Heart right ventricle (tissue), 16 donors: ENCODE measurements around the gene MTCH1. TPM values are rescaled to one million over a fixed set of nuclear protein-coding genes. Genes with fewer than 3 reads are reported as not detected.

Source experiments
- ATAC-seq, 8 donors: fragments of 200-7000 bp; cut with Tn5 transposase; one replicate each; pipeline ENCODE4 v1.9.1; 2020; ENCODE audit warnings: mild to moderate bottlenecking in 8 of 8, moderate library complexity in 8 of 8, moderate number of reproducible peaks in 1 of 8
- DNase-seq, 2 donors: peaks; one replicate each; pipeline ENCODE4 v3.0.0-alpha.2; 2020
- H3K27ac ChIP-seq, 10 donors: fragments of 200-600 bp; sonication (generic) in 2 of 10; one replicate each; pipeline versions ENCODE4 v1.5.0 to v1.8.0; 2020 to 2022; ENCODE audit warnings: mild to moderate bottlenecking in 3 of 10
- H3K27me3 ChIP-seq, 7 donors: fragments of 200-600 bp; one replicate each; pipeline ENCODE4 v1.8.0; 2021 to 2022; ENCODE audit warnings: mild to moderate bottlenecking in 2 of 7
- H3K36me3 ChIP-seq, 9 donors: fragments of 200-600 bp; sonication (generic) in 1 of 9; one replicate each; pipeline versions ENCODE4 v1.5.0 to v1.8.0; 2020 to 2022; ENCODE audit warnings: mild to moderate bottlenecking in 2 of 9
- H3K4me1 ChIP-seq, 9 donors: fragments of 200-600 bp; sonication (generic) in 1 of 9; one replicate each; pipeline versions ENCODE4 v1.5.0 to v1.8.0; 2020 to 2022; ENCODE audit warnings: mild to moderate bottlenecking in 4 of 9
- H3K4me3 ChIP-seq, 10 donors: fragments of 200-600 bp; sonication (generic) in 2 of 10; one replicate each; pipeline versions ENCODE4 v1.5.0 to v1.8.0; 2020 to 2022; ENCODE audit warnings: mild to moderate bottlenecking in 7 of 10, moderate library complexity in 2 of 10
- H3K9me3 ChIP-seq, 11 donors: fragments of 200-600 bp in 10 of 11; sonication (generic) in 2 of 11; one replicate each; pipeline versions ENCODE4 v1.5.0 to v1.8.0; 2013 to 2022; ENCODE audit warnings: mild to moderate bottlenecking in 2 of 11, control low read depth in 1 of 11, moderate library complexity in 1 of 11
- CTCF ChIP-seq, 9 donors: fragments of 200-600 bp; sonication (generic) in 2 of 9; IDR thresholded peaks; one replicate each; pipeline versions ENCODE4 v1.5.0 to v1.8.0; 2021 to 2022; ENCODE audit warnings: antibody characterized with exemption in 9 of 9, mild to moderate bottlenecking in 5 of 9, moderate library complexity in 1 of 9
- WGBS, 2 donors: extraction: QIAGEN DNeasy Blood & Tissue Kit; methylation state at CpG; one replicate each; pipeline ENCODE4 v1.1.7; 2013; ENCODE audit warnings: inconsistent platforms in 1 of 2; 5-methylcytosine and 5-hydroxymethylcytosine counted together
- intact Hi-C, 10 donors: fragments of 100-400 bp; cut with DNase I; formaldehyde crosslinking; loops; one replicate each; pipeline versions ENCODE4 v1.11.1 to v1.14.2; 2022
- polyA plus RNA-seq, 2 donors: library from polyadenylated mRNA; stranded (reverse); fragments of 200-250 nt; gene quantifications; one replicate each; pipeline ENCODE4 v1.2.3, GENCODE V29; 2013
- total RNA-seq, 10 donors: library from RNA; stranded (reverse); fragmentation: NEBNext Ultra II Directional in 3 of 10; extraction: Animal tissue kit (Norgen Biotek cat#: 25700) in 3 of 10; gene quantifications; one replicate each; pipeline versions ENCODE4 v1.2.1 to v1.2.4, GENCODE V29; 2021 to 2023
- donor health status: Arrhythmogenic right ventricular cardiomyopathy.
- donor health status: ischemic (EF 13 %, LVEDD 7.1; RV severe dilation, severe dysfunction).
- donor health status: healthy with polysubstance abuse.
- donor health status: DM: no; HTN: yes; CAD: no.
- donor health status: DM: no; HTN: no; CAD: no.
- donor health status: ischemic (EF 25% LVEDD 6.9; RV normal size, moderate dysfunction).
- donor health status: ischemic (EF 25% LVEDD 5.7; RV mildly dilated, moderate dysfunction).
- donor health status: healthy.
- donor health status: DM: yes; HTN: yes; CAD: no.
- donor health status: Ischemic cardiomyopathy.
- donor health status: ischemic (EF 35%, LVEDD 5.7; RV mildly dilated, moderate dysfunction).
- donor health status: nonischemic (EF 11% LVEDD 7.7; RV severe dilation, severe dysfunction).
- donor health status: DM: yes; HTN: yes; CAD: no.
- donor health status: PGD.
- donor health status: ischemic (EF 29% LVEDD 5.4; RV normal size, mild dysfunction).
- donor health status: nonischemic (EF 23%, LVEDD 6.1; RV moderate dilation, normal function).

Gene MTCH1
- total and polyA plus RNA-seq, 12 donors, result 82.6 to 341 (median 156) TPM

- Histone ChIP-seq H3K27me3 (no peaks in the 10 kb centered on the region), H3K36me3 (peaks cover 0 to 28% (median 0%) of the 10 kb centered on the region in 9 donors), H3K4me3 (no peak overlapping the region), H3K9me3 (peaks cover 0 to 9% (median 4%) of the 10 kb centered on the region in 11 donors), H3K4me1 (peaks cover 0 to 22% (median 0%) of the 10 kb centered on the region in 9 donors), H3K27ac (peak overlapping the region in 1 of 10 donors; percentile 32)
- TF ChIP-seq CTCF (IDR thresholded peaks at IDR 0.05), result no peak
- DNase-seq (no peak), ATAC-seq (no peak)
- intact Hi-C loops, result loop anchor here in 1 of 10 donors (5.0 kb wide), 1 partner anchor 175 kb away; no protein-coding TSS in a partner anchor
- 82 to 84% methylated on average over 7 of the region's 7 CpGs for WGBS, 2 donors
Observed at GRCh38 chr6:37032239-37032638, 46.2 kb upstream of the MTCH1 start.

GRCh38 chr6:37030599-37030998 is 44.6 kb upstream of the MTCH1 start:
- peaks cover 0 to 41% (median 0%) of the 10 kb centered on the region in 9 donors for H3K36me3 ChIP-seq
- WGBS, 2 donors, result 95% methylated on average over 2 of the region's 2 CpGs
- intact Hi-C loops, result loop anchor here in 1 of 10 donors (5.0 kb wide), 1 partner anchor 177 kb away; no protein-coding TSS in a partner anchor
- ATAC-seq, result no peak
- no peaks in the 10 kb centered on the region for H3K27me3 ChIP-seq
- no peak for TF ChIP-seq CTCF (IDR thresholded peaks at IDR 0.05)
- H3K4me3 ChIP-seq, result no peak overlapping the region
- H3K27ac ChIP-seq, result peak overlapping the region in 1 of 10 donors; percentile 85
- H3K9me3 ChIP-seq, result peaks cover 0 to 9% (median 4%) of the 10 kb centered on the region in 11 donors
- no peak for DNase-seq
- peaks cover 0 to 22% (median 0%) of the 10 kb centered on the region in 9 donors for H3K4me1 ChIP-seq

DNA sequence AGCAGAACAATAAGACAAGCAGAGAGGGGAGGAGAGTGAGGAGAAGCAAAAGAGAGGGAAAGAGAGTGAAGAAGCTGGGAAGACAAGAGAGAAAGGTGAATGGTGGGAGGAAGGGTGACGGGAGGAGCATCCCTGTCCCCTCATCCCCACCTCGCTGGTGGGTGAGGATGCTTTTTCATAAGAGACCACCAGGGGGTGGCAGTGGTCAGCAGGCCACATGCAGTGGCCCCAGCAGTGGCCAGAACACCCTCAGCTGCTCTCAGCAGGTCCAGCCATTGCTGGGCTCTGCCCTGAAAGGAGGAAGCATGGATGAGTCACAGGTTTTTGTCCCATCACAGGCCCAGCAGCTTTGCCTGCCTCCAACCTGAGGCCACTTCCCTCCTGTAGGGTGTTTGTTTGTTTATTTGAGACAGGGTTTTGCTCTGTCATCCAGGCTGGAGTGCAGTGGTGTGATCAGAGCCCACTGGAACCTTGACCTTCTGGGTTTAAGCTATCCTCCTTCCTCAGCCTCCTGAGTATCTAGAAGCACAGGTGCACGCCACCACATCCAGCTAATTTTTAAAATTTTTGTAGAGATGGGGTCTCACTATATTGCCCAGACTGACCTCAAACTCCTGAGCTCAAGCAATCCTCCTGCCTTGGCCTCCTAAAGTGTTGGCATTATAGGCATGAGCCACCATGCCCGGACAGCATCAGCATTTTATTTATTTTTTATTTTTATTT is 43.4 kb upstream of the MTCH1 start:
- H3K27ac ChIP-seq, result peak overlapping the region in 2 of 10 donors; percentile 26 to 85
- WGBS, 2 donors, result 64 to 67% methylated on average over 4 of the region's 4 CpGs
- peak; percentile 70 to 93 (median 83) for TF ChIP-seq CTCF (IDR thresholded peaks at IDR 0.05)
- no peaks in the 10 kb centered on the region for H3K27me3 ChIP-seq
- intact Hi-C loops, result loop anchor here in 6 of 10 donors (1.0 to 10.0 kb wide), 7 partner anchors 142 to 185 kb away; partner anchors contain the start of gene PIM1 (in 2 of the 6)
- H3K4me3 ChIP-seq, result no peak overlapping the region
- peak; percentile 62 to 64 for DNase-seq
- H3K4me1 ChIP-seq, result peaks cover 0 to 22% (median 0%) of the 10 kb centered on the region in 9 donors
- H3K9me3 ChIP-seq, result peaks cover 0 to 9% (median 4%) of the 10 kb centered on the region in 11 donors
- H3K36me3 ChIP-seq, result peaks cover 0 to 50% (median 0%) of the 10 kb centered on the region in 9 donors
- ATAC-seq, result peak; percentile 85 to 96 (median 92)

GRCh38 chr6:37027811-37028469 is 41.9 kb upstream of the MTCH1 start:
- ATAC-seq (no peak), DNase-seq (no peak)
- TF ChIP-seq CTCF (IDR thresholded peaks at IDR 0.05), result no peak
- WGBS, 2 donors, result 94% methylated on average over 17 of the region's 17 CpGs
- Histone ChIP-seq H3K9me3 (peaks cover 0 to 9% (median 4%) of the 10 kb centered on the region in 11 donors), H3K27ac (no peak overlapping the region), H3K4me3 (no peak overlapping the region), H3K4me1 (peaks cover 0 to 13% (median 0%) of the 10 kb centered on the region in 9 donors), H3K36me3 (peaks cover 0 to 60% (median 0%) of the 10 kb centered on the region in 9 donors), H3K27me3 (no peaks in the 10 kb centered on the region)
- intact Hi-C loops, result loop anchor here in 6 of 10 donors (2.0 to 10.0 kb wide), 6 partner anchors 144 to 187 kb away; partner anchors contain the start of gene PIM1 (in 2 of the 6)
